GM23338 (cell line): ENCODE data around the gene EARS2. TPM values are rescaled to one million over a fixed set of nuclear protein-coding genes. Genes with fewer than 3 reads are reported as not detected.

ENCODE experiments used
- ATAC-seq: fragments of 200-7000 bp; cut with Tn5 transposase; 3 replicates; pipeline ENCODE4 v1.9.1; 2020
- DNase-seq: peaks from one replicate; pipeline ENCODE4 v3.0.0-alpha.2; 2015; ENCODE audit warnings: low spot score
- H2AFZ ChIP-seq: fragments of 200-600 bp; sonication (generic); 2 replicates; pipeline ENCODE4 v1.8.0; 2016; ENCODE audit warnings: antibody characterized with exemption, mild to moderate bottlenecking, moderate library complexity
- H3F3A ChIP-seq: fragments of 200-600 bp; sonication (generic); replicated peaks from 2 replicates; pipeline ENCODE4 v1.8.0; 2017; ENCODE audit warnings: antibody characterized with exemption, mixed run types, low read depth
- H3K27ac ChIP-seq: fragments of 200-600 bp; sonication (generic); 2 replicates; pipeline ENCODE4 v1.6.1; 2016; ENCODE audit warnings: low read depth
- H3K27me3 ChIP-seq: fragments of 200-600 bp; sonication (generic); 2 replicates; pipeline ENCODE4 v1.8.0; 2016; ENCODE audit warnings: mild to moderate bottlenecking, mixed run types, moderate library complexity; ENCODE audit not compliant: insufficient read depth
- H3K36me3 ChIP-seq: fragments of 200-600 bp; sonication (generic); 2 replicates; pipeline ENCODE4 v1.8.0; 2016; ENCODE audit warnings: mild to moderate bottlenecking; ENCODE audit not compliant: insufficient read depth
- H3K4me1 ChIP-seq: fragments of 200-600 bp; sonication (generic); 2 replicates; pipeline ENCODE4 v1.8.0; 2016; ENCODE audit warnings: mild to moderate bottlenecking, moderate library complexity; ENCODE audit not compliant: insufficient read depth
- H3K4me2 ChIP-seq: fragments of 200-600 bp; sonication (generic); 2 replicates; pipeline ENCODE4 v1.7.1; 2017; ENCODE audit warnings: mixed run types
- H3K4me3 ChIP-seq: fragments of 200-600 bp; sonication (generic); 2 replicates; pipeline ENCODE4 v1.6.1; 2016; ENCODE audit warnings: mixed run types
- H3K79me2 ChIP-seq: fragments of 200-600 bp; sonication (generic); replicated peaks from 2 replicates; pipeline ENCODE4 v1.8.0; 2017; ENCODE audit warnings: mild to moderate bottlenecking; ENCODE audit not compliant: insufficient read depth
- H3K9me2 ChIP-seq: fragments of 200-600 bp; sonication (generic); 2 replicates; pipeline ENCODE4 v1.8.0; 2017; ENCODE audit not compliant: insufficient read depth
- H4K20me1 ChIP-seq: fragments of 200-600 bp; sonication (generic); replicated peaks from 2 replicates; pipeline ENCODE4 v1.8.0; 2017; ENCODE audit warnings: mild to moderate bottlenecking; ENCODE audit not compliant: insufficient read depth
- H3K27ac Mint-ChIP-seq: 2 replicates; pipeline ENCODE4 v1.8.0; 2020; ENCODE audit warnings: inconsistent platforms, mild to moderate bottlenecking, moderate library complexity, mixed read lengths
- H3K27me3 Mint-ChIP-seq: 3 replicates; pipeline ENCODE4 v1.8.0; 2022; ENCODE audit warnings: low read depth, mild to moderate bottlenecking, moderate library complexity, mixed read lengths, inconsistent platforms; ENCODE audit not compliant: insufficient read depth, poor library complexity
- H3K36me3 Mint-ChIP-seq: 3 replicates; pipeline ENCODE4 v1.8.0; 2021; ENCODE audit warnings: low read depth, mild to moderate bottlenecking, inconsistent platforms, moderate library complexity, mixed read lengths
- H3K4me1 Mint-ChIP-seq: 3 replicates; pipeline ENCODE4 v1.8.0; 2020; ENCODE audit warnings: mild to moderate bottlenecking, inconsistent platforms, mixed read lengths
- H3K4me3 Mint-ChIP-seq: 3 replicates; pipeline ENCODE4 v1.8.0; 2021; ENCODE audit warnings: moderate library complexity, mild to moderate bottlenecking, inconsistent platforms, mixed read lengths
- H3K9me3 Mint-ChIP-seq: 3 replicates; pipeline ENCODE4 v1.8.0; 2020; ENCODE audit warnings: moderate library complexity, mild to moderate bottlenecking, inconsistent platforms, mixed read lengths
- CREB1 ChIP-seq: fragments of 250-450 bp; sonication (Bioruptor Pico); IDR thresholded peaks from 2 replicates; pipeline ENCODE4 v1.5.0; 2020; ENCODE audit warnings: low read depth, mild to moderate bottlenecking, moderate library complexity
- EZH2 ChIP-seq: fragments of 200-600 bp; sonication (generic); IDR thresholded peaks from one replicate; pipeline ENCODE4 v1.8.0; 2017; ENCODE audit warnings: antibody characterized with exemption, mild to moderate bottlenecking, low read depth; ENCODE audit not compliant: unreplicated experiment
- JUNB ChIP-seq: IDR thresholded peaks from one replicate; pipeline ENCODE4 v1.6.1; 2016; ENCODE audit warnings: antibody characterized with exemption; ENCODE audit not compliant: unreplicated experiment
- NANOG ChIP-seq: IDR thresholded peaks from 2 replicates; pipeline ENCODE4 v1.6.1; 2016; ENCODE audit warnings: antibody characterized with exemption, borderline replicate concordance
- POLR2AphosphoS5 ChIP-seq: IDR thresholded peaks from 2 replicates; pipeline ENCODE4 v1.6.1; 2016; ENCODE audit warnings: antibody characterized with exemption, low read depth
- ZNF114 ChIP-seq: fragments of 250-450 bp; sonication (Bioruptor Pico); IDR thresholded peaks from 2 replicates; pipeline ENCODE4 v1.5.0; 2020; ENCODE audit warnings: mild to moderate bottlenecking, moderate library complexity
- ZNF331 ChIP-seq: fragments of 250-450 bp; sonication (Bioruptor Pico); IDR thresholded peaks from 2 replicates; pipeline ENCODE4 v1.5.0; 2020; ENCODE audit warnings: low read depth, mild to moderate bottlenecking, moderate library complexity
- polyA plus RNA-seq: library from polyadenylated mRNA; unstranded; fragments of >200 nt; fragmentation: Nextera tagmentation; extraction: Ambion mirVana; gene quantifications from 2 replicates; pipeline ENCODE4 v1.2.1, GENCODE V29; 2016
- total RNA-seq: library from RNA; depleted of rRNA; stranded (reverse); fragments of >200 nt; shearing (Covaris generic); gene quantifications from 2 replicates; pipeline ENCODE4 v1.2.3, GENCODE V29; 2014
- TF ChIP-seq, protein P1 (sequence below): IDR thresholded peaks from one replicate; pipeline ENCODE4 v1.6.1; 2018; ENCODE audit warnings: antibody characterized with exemption; ENCODE audit not compliant: unreplicated experiment
- TF ChIP-seq, protein P2 (sequence below), 2 experiments: fragments of 200-600 bp in 1 of 2; sonication (generic) in 1 of 2; conservative IDR thresholded peaks; 2 replicates each; pipeline versions ENCODE4 v1.5.1 to v1.6.1; 2016 to 2017; ENCODE audit warnings: antibody characterized with exemption in 2 of 2, low read depth in 2 of 2, mild to moderate bottlenecking in 2 of 2, moderate library complexity in 1 of 2
- TF ChIP-seq, protein P3 (sequence below): IDR thresholded peaks from 2 replicates; pipeline ENCODE4 v1.6.1; 2016; ENCODE audit warnings: antibody characterized with exemption
- TF ChIP-seq, protein P4 (sequence below): fragments of 250-450 bp; sonication (Bioruptor Pico); IDR thresholded peaks from 2 replicates; pipeline ENCODE4 v1.5.0; 2020; ENCODE audit warnings: mild to moderate bottlenecking, moderate library complexity

The EARS2 gene
- total and polyA plus RNA-seq, 2 experiments from 2014 or later: 22.6 to 89.1 TPM

DNA sequence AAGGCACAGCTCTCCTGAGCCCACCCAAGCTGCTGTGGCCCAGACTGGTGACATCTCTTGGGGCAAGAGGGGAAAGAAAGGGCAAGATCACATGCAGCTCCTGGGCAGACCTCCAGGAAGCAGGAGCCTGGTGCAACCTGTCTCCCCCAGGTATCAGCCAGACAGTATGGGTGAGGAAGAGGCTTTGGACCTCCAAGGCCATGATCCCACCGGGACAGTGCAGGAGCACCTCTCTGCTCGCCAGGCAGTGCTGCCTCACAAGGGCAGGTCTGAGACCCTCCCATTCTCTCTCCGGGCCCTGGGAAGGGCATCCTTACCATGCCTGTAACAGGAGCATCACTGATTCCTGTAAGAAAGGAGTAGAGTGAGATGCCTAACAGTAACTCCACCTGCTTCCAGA, 78.6 kb downstream of the EARS2 start (continued):
- TF ChIP-seq CREB1 (CRISPR knock-in tag) (no peak), ZNF331 (CRISPR knock-in tag) (no peak), ZNF114 (no peak), NANOG (no peak), POLR2AphosphoS5 (no peak), EZH2 (no peak)
- TF ChIP-seq, protein P1, sequence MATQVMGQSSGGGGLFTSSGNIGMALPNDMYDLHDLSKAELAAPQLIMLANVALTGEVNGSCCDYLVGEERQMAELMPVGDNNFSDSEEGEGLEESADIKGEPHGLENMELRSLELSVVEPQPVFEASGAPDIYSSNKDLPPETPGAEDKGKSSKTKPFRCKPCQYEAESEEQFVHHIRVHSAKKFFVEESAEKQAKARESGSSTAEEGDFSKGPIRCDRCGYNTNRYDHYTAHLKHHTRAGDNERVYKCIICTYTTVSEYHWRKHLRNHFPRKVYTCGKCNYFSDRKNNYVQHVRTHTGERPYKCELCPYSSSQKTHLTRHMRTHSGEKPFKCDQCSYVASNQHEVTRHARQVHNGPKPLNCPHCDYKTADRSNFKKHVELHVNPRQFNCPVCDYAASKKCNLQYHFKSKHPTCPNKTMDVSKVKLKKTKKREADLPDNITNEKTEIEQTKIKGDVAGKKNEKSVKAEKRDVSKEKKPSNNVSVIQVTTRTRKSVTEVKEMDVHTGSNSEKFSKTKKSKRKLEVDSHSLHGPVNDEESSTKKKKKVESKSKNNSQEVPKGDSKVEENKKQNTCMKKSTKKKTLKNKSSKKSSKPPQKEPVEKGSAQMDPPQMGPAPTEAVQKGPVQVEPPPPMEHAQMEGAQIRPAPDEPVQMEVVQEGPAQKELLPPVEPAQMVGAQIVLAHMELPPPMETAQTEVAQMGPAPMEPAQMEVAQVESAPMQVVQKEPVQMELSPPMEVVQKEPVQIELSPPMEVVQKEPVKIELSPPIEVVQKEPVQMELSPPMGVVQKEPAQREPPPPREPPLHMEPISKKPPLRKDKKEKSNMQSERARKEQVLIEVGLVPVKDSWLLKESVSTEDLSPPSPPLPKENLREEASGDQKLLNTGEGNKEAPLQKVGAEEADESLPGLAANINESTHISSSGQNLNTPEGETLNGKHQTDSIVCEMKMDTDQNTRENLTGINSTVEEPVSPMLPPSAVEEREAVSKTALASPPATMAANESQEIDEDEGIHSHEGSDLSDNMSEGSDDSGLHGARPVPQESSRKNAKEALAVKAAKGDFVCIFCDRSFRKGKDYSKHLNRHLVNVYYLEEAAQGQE: no peak
- TF ChIP-seq, protein P2, sequence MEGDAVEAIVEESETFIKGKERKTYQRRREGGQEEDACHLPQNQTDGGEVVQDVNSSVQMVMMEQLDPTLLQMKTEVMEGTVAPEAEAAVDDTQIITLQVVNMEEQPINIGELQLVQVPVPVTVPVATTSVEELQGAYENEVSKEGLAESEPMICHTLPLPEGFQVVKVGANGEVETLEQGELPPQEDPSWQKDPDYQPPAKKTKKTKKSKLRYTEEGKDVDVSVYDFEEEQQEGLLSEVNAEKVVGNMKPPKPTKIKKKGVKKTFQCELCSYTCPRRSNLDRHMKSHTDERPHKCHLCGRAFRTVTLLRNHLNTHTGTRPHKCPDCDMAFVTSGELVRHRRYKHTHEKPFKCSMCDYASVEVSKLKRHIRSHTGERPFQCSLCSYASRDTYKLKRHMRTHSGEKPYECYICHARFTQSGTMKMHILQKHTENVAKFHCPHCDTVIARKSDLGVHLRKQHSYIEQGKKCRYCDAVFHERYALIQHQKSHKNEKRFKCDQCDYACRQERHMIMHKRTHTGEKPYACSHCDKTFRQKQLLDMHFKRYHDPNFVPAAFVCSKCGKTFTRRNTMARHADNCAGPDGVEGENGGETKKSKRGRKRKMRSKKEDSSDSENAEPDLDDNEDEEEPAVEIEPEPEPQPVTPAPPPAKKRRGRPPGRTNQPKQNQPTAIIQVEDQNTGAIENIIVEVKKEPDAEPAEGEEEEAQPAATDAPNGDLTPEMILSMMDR (conservative IDR thresholded peaks at IDR 0.05; ENCODE audit: low read depth in 2 of 2): no peak
- TF ChIP-seq, protein P3, sequence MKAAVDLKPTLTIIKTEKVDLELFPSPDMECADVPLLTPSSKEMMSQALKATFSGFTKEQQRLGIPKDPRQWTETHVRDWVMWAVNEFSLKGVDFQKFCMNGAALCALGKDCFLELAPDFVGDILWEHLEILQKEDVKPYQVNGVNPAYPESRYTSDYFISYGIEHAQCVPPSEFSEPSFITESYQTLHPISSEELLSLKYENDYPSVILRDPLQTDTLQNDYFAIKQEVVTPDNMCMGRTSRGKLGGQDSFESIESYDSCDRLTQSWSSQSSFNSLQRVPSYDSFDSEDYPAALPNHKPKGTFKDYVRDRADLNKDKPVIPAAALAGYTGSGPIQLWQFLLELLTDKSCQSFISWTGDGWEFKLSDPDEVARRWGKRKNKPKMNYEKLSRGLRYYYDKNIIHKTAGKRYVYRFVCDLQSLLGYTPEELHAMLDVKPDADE: no peak

DNA sequence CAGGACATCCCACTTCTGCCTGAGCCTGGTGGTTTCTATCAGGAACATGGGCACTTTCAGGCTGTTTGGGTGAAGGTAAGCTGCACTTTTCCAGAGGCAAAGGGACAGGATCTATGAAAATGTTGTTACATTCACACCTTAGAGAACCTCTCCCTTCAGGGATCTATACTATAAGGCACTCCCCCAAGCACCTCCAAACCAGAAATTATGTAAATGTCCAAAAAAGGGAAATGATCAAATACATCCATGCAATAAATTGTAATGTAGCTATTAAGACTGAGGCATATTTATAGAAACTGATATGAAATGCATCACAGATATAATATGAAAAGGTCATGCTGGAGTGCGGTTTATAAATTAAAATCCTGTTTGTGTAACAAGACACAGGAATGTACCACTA, 80.9 kb downstream of the EARS2 start:
- H3K27ac Mint-ChIP-seq: no peak overlapping the region
- peaks cover 49% of the 10 kb centered on the region for H3K36me3 ChIP-seq
- TF ChIP-seq, protein P4, sequence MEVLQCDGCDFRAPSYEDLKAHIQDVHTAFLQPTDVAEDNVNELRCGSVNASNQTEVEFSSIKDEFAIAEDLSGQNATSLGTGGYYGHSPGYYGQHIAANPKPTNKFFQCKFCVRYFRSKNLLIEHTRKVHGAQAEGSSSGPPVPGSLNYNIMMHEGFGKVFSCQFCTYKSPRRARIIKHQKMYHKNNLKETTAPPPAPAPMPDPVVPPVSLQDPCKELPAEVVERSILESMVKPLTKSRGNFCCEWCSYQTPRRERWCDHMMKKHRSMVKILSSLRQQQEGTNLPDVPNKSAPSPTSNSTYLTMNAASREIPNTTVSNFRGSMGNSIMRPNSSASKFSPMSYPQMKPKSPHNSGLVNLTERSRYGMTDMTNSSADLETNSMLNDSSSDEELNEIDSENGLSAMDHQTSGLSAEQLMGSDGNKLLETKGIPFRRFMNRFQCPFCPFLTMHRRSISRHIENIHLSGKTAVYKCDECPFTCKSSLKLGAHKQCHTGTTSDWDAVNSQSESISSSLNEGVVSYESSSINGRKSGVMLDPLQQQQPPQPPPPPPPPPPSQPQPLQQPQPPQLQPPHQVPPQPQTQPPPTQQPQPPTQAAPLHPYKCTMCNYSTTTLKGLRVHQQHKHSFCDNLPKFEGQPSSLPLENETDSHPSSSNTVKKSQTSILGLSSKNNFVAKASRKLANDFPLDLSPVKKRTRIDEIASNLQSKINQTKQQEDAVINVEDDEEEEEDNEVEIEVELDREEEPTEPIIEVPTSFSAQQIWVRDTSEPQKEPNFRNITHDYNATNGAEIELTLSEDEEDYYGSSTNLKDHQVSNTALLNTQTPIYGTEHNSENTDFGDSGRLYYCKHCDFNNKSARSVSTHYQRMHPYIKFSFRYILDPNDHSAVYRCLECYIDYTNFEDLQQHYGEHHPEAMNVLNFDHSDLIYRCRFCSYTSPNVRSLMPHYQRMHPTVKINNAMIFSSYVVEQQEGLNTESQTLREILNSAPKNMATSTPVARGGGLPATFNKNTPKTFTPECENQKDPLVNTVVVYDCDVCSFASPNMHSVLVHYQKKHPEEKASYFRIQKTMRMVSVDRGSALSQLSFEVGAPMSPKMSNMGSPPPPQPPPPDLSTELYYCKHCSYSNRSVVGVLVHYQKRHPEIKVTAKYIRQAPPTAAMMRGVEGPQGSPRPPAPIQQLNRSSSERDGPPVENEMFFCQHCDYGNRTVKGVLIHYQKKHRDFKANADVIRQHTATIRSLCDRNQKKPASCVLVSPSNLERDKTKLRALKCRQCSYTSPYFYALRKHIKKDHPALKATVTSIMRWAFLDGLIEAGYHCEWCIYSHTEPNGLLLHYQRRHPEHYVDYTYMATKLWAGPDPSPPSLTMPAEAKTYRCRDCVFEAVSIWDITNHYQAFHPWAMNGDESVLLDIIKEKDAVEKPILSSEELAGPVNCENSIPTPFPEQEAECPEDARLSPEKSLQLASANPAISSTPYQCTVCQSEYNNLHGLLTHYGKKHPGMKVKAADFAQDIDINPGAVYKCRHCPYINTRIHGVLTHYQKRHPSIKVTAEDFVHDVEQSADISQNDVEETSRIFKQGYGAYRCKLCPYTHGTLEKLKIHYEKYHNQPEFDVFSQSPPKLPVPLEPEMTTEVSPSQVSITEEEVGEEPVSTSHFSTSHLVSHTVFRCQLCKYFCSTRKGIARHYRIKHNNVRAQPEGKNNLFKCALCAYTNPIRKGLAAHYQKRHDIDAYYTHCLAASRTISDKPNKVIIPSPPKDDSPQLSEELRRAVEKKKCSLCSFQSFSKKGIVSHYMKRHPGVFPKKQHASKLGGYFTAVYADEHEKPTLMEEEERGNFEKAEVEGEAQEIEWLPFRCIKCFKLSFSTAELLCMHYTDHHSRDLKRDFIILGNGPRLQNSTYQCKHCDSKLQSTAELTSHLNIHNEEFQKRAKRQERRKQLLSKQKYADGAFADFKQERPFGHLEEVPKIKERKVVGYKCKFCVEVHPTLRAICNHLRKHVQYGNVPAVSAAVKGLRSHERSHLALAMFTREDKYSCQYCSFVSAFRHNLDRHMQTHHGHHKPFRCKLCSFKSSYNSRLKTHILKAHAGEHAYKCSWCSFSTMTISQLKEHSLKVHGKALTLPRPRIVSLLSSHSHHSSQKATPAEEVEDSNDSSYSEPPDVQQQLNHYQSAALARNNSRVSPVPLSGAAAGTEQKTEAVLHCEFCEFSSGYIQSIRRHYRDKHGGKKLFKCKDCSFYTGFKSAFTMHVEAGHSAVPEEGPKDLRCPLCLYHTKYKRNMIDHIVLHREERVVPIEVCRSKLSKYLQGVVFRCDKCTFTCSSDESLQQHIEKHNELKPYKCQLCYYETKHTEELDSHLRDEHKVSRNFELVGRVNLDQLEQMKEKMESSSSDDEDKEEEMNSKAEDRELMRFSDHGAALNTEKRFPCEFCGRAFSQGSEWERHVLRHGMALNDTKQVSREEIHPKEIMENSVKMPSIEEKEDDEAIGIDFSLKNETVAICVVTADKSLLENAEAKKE (CRISPR knock-in tag): no peak
- TF ChIP-seq POLR2AphosphoS5 (no peak), JUNB (no peak), ZNF331 (CRISPR knock-in tag) (no peak)
- H3K4me1 ChIP-seq: no peaks in the 10 kb centered on the region
- H3K27me3 Mint-ChIP-seq: peaks cover 7% of the 10 kb centered on the region
- H3K79me2 ChIP-seq: no peaks in the 10 kb centered on the region
- no peak for DNase-seq
- H4K20me1 ChIP-seq: peaks cover 7% of the 10 kb centered on the region
- no peak overlapping the region for H3K4me2 ChIP-seq
- H3K27me3 ChIP-seq: no peaks in the 10 kb centered on the region
- ATAC-seq: no peak
- H3K9me3 Mint-ChIP-seq: no peaks in the 10 kb centered on the region
- no peak overlapping the region for H3K27ac ChIP-seq
- no peaks in the 10 kb centered on the region for H3F3A ChIP-seq
- H3K36me3 Mint-ChIP-seq: peaks cover 76% of the 10 kb centered on the region
- no peaks in the 10 kb centered on the region for H3K9me2 ChIP-seq
- H3K4me1 Mint-ChIP-seq: no peaks in the 10 kb centered on the region
- H2AFZ ChIP-seq: no peak overlapping the region
- H3K4me3 ChIP-seq: no peak overlapping the region
- no peak overlapping the region for H3K4me3 Mint-ChIP-seq
